Measurements from ENCODE around the gene SCML1.

DNA sequence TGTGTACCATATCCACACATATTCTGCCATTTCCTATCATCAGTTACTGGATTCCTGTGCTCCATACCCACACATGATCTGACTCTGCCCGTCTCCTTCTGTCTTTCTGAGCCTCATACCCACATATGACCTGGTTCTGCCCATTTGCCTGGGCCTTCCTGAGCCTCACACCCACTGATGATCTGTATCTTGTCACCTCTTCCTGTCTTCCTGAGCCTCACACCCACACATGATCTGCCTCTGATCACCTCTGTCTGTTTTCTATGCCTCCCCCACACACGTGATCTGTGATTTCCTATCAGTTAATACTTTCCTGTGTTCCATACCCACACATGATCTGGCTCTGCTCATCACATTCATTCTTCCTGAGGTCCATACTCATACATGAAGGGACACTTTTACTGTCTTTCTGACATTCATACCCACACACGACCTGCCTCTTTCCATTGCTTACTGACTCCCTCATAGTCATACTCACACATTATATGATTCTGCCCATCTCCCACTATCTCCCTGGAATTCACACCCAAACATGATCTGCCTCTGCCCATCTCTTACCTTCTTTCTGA lies 32.5 kb downstream of the SCML1 start:
- TF ChIP-seq, protein P1, sequence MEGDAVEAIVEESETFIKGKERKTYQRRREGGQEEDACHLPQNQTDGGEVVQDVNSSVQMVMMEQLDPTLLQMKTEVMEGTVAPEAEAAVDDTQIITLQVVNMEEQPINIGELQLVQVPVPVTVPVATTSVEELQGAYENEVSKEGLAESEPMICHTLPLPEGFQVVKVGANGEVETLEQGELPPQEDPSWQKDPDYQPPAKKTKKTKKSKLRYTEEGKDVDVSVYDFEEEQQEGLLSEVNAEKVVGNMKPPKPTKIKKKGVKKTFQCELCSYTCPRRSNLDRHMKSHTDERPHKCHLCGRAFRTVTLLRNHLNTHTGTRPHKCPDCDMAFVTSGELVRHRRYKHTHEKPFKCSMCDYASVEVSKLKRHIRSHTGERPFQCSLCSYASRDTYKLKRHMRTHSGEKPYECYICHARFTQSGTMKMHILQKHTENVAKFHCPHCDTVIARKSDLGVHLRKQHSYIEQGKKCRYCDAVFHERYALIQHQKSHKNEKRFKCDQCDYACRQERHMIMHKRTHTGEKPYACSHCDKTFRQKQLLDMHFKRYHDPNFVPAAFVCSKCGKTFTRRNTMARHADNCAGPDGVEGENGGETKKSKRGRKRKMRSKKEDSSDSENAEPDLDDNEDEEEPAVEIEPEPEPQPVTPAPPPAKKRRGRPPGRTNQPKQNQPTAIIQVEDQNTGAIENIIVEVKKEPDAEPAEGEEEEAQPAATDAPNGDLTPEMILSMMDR (tag by site-specific recombination; IDR thresholded peaks at IDR 0.05) = no peak
- no peak for TF ChIP-seq ZBTB20 (tag by site-specific recombination; IDR thresholded peaks at IDR 0.05)
